Left renal pelvis (tissue), 4 donors: ENCODE measurements around the gene ZNF697. TPM values are rescaled to one million over a fixed set of nuclear protein-coding genes. Genes with fewer than 3 reads are reported as not detected.
"Not testable (repeated sequence)": the region's sequence is repeated elsewhere in the genome, so short reads cannot be mapped to it uniquely, and the experiment has no call there.

Source experiments
- DNase-seq, 4 donors: peaks; one replicate each; pipeline ENCODE4 v3.0.0-alpha.2; 2013; ENCODE audit warnings: low read depth in 4 of 4, low spot score in 3 of 4
- polyA plus RNA-seq, 4 donors: library from polyadenylated mRNA; unstranded; fragments of 120-200 nt; gene quantifications; one replicate each; pipeline ENCODE4 v1.2.1, GENCODE V29; 2013; ENCODE audit not compliant: insufficient read length in 4 of 4

The ZNF697 gene
- polyA plus RNA-seq, result 10 to 100 TPM; 14.4 to 22.0 (median 20.5) TPM

DNA sequence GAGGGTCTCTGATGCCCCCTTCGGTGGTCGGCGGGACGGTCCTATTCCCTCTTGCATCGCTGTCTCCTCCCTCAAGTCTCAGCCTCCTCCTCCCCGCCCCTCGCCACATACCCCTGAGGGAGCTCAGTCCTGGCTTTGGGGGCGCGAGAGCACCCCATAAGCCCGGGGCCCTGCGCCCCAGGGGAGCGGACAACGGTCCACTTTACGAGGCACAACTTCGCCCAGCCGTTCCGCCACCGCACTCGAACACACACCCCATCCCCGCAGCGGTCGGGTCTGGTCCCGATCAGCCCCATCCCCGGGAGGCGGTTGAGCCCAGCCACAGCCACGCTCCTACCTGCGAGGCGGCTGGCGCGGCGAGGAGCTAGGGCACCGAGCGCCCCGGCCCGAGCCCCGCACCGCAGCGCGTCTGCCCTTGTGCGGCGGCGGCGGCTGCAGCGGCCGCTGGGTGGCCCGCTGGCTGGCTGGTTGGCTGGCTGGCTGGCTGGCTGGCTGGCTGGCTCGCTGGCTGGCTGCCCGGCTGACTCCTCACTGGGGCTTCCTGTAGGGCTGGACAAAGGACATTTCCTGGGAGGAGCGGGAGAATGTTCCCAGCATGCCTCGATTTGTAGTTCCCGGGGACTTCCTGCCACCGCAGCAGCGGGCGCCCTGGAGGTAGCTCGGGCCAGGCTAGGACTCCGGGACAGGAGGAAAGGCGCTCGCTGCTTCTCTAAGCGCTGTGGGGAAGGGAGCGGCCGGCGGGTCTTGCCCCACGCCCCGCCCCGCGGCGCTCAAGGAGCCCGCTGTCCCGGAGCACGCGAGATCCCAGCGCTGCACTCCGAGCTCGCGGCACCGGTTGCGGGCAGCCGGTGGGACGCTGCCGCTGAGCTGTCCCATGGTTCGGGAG, at the start of gene ZNF697:
ZNF697 (minus strand) TSS at position 533 of the 886 bp plus-strand sequence. CDS start 22,166 bp downstream, outside the sequence.
- peak; percentile 81 to 87 (median 83) for DNase-seq

DNA sequence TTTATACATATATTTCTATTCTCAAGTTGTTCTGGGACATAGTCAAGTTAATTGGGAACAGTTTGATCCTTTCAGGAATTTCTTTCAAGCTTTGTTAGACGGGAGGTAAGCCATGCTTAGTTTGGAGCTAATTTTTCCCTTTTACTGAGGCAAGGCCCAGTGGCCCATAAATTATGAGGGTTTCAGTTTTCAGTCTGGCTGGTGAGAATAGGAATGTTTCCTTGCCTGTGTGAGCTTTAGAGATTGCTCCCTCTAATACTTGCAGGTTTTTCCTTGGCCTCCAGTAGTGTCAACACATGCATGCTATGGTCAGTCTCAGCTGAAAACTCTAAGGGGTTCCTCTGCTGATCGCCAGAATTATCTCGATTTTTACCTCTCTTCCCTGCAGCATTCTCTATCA, 49.5 kb upstream of the ZNF697 start:
- no peak for DNase-seq

DNA sequence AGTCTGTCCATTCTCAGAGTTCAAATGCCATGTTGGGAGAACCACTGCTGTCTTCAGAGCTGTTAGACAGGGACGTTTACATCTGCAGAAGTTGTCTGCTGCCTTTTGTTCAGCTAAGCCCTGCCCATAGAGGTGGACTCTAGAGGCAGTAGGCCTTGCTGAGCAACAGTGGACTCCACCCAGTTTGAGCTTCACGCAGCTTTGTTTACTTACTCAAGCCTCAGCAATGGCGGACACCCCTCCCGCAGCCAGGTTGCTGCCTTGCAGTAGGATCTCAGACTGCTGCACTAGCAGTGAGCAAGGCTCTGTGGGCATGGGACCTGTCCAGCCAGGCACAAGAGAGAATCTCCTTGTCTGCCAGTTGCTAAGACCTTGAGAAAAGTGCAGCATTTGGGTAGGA, 48.8 kb upstream of the ZNF697 start:
- DNase-seq, result not testable (repeated sequence)

DNA sequence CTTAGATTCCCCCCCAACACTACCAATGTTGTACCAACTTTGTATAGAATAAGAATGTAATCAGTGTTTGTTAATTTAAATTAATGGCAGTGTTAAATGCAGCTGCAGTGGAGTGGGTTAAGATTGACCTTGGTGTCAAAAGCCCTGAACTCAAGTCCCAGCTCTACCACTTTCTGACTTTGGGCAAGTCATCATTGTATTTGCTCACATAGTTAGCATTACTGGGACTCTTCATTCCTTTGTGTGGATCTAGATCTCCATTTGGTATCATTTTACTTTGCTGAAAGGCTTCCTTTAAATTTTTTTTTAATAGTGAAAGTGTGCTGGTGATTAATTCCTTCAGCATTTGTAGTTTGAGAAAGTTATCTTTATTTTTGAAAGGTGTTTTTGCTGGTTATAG, 41.4 kb upstream of the ZNF697 start:
- no peak for DNase-seq

DNA sequence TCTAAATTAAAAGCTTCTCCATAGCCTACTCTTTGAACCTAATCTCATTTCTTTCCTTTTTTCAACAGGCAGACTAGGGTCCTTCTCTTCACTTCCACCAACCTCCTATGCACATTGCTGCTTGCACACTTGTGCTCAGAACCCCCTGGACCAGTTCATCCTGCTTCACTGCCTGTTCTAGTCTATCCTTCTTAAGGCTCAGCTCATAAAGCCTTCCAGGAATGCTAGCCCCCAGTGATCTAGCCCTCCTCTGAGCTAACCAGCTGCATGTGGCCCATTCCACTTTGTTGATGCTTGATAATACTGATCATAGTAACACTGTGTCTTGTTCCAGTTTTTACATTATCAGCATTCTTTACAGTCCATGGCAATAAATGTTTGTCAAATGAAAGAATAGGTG, 40.7 kb upstream of the ZNF697 start:
- DNase-seq, result no peak

DNA sequence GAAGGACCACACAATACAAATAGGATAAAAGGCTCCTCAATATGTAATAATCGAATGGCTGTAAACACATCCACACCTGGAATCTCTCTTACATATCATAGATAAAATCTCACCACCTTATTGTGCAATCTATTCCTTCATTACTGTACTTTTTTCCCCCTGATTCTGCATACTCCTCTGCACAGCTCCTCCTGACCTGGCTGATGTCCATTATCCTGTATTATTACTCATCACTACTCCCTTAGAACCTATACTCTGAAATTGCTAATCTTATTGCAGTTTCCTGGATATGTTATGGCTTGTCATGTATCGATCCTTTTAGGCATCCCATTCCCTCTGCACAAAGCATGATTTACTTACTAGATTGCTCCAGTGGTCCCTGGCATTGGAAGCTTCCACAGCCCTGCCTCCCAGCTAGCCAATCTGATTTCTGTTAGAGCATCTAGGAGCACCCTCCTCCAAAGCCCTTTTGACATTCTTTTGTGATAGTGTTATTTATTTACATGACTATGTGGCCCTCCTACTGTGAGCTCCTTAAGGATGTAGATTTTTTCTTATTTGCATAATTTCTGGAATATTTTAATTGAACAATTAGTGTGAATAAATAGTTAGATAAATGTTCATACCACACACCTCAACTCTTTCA, 39.5 kb upstream of the ZNF697 start:
- no peak for DNase-seq

DNA sequence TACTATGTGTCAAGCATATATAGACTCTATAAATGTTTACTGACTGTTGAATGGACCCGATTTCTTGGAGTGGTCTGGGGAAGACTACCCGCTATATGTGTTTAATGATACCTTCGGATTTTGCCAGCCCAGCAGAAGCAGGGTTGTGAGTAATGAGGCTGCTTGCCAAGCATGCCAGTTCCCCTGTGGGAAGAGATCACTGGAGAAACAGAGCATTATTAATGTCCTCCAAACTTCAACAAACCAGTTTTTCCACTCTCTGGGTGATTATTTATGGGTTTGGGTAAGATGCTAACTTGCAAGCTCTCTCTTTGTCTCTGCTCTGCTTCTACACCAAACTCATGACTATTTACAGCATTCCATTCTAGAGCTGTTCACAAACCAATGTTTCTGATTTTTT, 38.6 kb upstream of the ZNF697 start:
- DNase-seq, result no peak

DNA sequence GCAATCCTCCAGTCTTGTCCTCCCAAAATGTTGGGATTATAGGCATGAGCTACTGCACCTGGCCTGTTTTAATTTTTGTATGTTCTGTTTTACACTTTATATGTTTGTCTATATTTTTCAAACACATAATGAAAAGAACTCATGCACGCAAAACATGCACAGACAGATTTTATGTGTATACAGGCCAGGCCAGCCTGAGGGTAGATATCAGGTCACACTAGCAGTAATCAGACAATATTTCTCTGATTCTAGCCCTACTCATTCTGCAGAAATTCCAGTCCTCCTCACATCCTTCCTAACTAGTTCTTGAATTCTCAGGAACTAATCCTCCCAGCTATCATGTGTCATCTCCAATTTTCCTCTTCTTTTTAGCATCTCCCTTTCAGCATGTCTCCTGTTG, 35.8 kb upstream of the ZNF697 start:
- DNase-seq, result no peak

DNA sequence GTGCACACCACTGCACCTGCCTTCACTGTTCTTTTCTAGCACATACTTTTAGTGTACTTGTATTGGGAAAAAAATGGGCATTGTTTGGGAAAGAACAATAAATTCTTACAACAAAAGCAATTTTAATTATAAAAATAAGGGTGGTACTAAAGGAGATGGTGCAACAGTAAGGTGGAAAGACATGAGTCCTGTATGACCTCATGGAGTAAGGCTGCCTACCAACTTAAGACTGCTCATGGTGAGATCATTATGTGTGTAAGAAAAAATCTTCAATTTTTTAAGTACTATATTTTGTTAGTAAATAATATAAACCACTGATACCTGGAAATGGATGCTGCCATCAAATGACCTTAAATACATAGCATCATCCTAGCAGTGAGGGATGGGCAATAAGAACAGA, 34.1 kb upstream of the ZNF697 start:
- DNase-seq, result no peak

DNA sequence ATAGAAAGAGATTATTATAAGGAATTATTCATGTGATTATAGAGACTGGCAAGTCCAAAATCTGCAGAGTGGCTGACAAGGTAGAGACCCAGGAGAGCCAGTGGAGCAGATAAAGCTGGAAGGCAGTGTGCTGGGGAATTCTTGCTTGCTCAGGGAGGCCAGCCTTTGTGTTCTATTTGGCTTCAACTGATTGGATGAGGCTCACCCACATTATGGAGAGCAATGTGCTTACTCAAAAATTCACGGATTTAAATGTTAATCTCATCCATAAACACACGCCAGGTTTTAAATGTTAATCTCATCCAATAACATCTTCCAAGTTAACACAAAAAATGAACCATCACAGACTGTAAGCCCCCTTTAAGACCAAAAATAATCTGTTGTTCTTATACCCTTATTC, 33.5 kb upstream of the ZNF697 start:
- no peak for DNase-seq

DNA sequence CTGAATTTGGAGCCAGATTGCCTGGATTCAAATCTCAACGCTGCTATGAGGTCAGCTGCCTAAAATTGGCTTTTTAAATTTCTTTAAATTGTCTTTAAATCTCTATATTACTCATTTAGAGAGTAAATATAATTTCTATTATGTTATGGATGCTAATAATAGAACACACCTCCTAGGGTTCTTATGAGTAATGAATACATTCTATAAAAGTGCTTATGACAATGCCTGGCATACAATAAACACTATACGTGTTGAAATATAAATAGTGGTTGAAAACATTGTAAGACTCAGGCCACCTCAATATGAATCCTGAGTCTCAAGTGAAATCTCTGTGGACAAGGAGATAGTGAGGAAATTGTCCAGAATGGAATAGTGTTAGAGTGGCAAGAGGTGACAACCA, 32.7 kb upstream of the ZNF697 start:
- DNase-seq, result no peak

DNA sequence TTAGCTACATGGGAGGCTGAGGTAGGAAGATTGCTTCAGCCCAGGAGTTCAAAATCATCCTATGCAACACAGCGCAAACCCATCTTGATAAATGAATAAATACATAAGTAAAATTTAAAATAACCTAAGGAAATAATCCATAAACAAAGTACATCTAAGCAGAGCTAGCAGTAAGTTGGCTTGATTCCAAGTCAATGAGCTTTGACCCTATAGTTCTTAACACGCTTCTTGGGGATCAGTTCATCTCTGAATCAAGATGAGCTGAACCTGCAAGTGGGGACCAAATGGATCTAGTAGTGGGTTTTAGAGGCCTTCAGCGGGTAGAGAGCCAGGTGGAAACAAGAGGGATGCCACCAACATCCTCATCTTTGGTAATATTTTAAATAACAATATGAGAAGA, 32.1 kb upstream of the ZNF697 start:
- no peak for DNase-seq

DNA sequence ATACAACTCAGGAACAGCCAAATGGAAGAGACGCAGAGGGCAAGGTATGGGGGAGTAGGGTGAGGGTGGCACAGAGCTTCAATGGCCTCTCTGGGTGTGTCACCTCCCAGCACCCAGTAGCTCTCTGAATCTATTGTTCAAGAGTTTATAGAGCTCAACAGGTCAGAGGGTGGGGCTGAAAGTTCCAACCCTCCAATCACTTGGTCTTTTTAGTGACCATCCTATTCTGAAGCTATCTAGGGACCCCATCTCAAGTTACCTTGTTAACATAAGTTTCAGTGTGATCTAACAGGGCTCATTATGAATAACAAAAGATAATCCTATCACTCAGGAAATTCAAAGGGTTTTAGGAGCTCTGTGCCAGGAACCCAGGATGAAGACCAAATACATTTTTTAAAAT, 31.2 kb upstream of the ZNF697 start:
- DNase-seq, result no peak

DNA sequence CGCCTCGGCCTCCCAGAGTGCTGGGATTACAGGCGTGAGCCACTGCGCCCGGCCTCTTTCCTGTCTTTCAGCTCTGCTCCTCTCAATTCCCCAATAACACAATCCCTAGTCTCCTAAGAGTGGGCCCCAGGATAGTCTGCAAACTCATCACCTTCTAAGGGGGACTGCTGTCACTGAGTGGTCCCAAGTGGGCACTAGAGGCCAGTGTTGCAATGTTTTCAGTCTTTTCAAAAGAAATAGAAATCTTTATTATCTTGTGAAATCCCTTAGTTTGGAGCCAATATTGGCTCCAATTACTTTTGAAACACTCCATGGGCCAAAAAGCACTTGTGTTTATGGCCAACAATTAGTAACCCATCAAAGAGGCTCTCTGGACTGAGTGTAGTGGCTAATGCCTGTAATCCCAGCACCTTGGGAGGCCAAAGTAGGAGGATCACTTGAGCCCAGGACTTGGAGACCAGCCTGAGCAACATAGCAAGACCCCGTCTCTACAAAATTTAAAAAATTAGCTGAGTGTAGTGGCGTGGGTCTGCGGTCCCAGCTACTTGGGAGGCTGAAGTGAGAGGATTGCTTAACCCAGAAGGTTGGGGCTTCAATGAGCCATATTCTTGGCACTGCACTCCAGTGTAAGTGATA, 28.6 kb upstream of the ZNF697 start:
- DNase-seq, result no peak

DNA sequence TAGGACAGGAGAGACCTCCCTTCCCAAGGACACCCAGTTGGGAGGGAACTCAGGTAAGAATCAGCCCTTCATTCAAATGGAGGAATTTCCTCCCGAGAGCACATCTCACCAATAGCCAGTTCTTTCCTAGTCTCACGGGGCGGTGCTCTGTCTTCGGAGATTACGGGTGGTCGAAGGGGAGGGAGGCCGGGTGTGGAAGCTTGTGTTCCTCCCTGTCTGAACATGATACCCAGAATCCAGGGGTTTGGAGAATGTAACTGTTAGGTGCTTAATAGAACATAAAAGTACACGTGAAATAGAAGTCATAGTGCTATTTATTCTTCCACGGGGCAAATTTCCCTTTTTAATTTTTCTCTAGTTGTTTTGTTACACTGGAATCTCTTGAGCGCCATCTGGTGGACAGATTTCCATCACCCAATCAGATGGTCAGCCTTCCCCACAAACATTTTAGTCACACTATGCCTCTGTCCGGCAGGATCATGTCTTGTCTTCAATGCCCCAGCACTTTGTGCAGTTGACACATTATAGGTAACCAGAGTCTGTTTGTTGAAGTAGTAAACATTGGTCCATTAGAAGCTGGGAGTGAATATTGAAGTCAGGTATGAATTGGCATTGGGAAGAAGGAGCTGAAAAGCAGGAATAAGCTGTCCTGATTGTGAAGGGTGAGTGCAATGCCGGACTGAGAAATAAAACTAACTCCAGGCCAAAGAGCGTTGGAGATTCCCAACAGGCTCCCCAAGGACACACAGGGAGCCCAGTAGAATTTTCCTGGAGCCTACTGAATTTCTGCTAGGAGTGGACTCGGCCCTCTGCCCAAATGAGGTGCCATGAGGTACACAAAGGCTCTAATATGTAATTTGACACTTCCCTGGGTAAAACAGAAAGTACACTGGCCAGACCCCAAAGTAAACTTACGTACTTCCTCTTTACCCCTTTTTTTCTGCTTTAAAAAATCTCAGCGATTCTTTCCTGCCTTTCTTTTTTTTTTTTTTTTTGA, 27.6 kb upstream of the ZNF697 start:
- peak; percentile 78 to 86 (median 80) for DNase-seq

DNA sequence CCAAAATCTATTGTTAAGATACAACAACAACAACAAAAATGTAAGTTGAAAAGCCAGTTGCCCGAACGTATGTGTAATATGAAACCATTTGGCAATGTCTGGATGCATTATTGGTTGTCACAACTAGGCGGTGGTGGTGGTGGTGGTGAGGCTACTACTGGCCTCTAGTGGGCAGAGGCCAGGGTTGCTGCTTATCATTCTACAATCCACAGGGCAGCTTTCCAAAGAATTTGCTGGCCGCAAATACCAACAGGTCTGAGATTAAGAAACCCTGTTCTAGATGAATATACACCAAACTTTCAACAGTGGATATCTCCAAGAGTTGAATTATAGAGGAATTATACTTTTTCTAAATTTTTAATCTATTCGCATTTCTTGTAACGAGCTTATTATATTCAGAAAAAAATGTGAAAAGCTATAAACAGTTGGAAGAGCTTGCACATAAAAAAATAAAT, 26.8 kb upstream of the ZNF697 start:
- no peak for DNase-seq

DNA sequence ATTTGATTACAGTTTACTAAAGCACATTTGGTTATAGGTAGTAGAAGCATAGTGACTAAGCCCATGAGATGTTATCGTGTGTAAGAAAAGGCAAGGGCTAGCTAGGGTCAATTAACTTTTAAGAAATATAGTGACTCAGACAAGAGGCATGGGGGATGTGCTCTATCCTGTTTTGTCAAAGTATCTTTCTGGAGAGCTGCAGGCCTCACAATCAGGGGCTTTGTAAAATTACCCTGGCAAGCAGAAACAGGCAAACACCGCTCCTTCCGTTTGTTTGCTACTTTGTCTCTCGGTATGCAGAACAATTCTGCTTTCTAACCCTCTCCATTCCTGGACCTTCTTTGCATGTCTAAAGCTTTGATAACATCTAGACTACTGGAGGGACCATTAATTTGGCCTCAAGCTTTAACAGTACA, 26.1 kb upstream of the ZNF697 start:
- DNase-seq, result no peak

DNA sequence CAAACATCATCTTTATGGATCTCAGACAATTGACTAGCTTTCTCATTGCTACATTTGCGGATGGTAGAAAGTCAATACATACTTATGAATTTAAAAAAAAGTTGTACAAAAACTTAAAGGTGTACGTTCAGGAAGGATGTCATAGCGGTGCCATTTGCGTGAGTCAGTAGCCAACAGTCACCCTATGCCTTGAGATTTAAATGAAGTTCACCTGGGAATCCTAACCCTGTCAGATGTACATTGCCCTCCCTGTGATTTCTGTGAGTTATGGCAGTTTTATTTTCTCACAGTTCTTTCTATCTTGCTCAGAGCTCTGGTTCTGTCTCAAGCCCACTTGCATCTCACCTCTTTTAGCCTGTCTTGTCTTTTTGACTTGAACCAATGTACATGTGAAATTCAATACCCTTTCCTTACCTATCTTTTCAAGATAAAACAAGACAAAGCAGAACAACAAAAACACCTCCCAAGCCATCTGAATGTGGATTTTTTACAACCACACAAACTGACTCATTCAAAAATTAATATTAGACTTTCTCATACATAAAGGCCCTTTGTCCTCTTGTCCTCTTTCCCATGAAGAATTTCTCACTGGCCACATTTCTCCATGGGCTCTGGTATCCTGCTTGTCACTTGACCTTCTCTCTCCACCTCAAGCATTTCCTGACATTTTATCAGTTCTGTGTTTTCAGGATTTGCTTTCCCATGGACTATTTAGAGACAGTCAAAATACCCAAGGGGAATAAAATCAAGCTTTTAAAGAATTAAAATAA, 25.3 kb upstream of the ZNF697 start:
- DNase-seq, result no peak

DNA sequence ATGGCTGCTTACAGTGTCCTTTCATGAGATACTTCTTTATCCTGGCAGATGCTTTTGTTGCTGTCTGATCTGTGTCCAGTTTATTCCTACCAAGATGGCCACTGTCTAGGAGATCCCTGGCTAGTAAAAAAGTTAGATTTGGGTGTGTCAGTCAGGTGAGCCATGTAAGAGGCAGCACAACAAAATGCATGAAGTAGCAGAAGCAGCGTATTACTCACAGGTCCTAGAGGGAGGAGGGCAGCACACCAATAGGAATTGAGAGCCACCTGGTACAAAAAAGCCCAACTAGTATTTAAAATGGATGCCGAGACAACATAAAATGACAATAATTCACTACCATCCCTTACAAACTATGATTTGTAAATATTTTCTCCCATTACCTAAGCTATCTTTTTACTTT, 22.8 kb upstream of the ZNF697 start:
- DNase-seq, result no peak

DNA sequence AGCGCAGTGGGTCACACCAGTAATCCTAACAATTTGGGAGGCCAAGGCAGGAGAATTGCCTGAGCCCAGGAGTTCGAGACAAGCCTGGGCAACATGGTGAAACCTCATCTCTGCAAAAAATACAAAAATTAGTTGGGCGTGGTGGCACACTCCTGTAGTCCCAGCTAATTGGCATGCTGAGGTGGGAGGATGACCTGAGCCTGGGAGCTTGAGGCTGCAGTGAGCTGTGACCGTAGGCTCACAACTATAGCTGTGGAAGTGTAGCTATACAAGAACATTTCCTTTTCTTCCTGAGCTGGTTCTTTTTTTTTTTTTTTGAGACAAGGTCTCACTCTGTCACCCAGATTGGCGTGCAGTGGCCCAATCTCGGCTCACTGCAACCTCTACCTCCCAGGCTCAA, 19.1 kb upstream of the ZNF697 start:
- no peak for DNase-seq
